NCI-H128 (cell line): ENCODE data around the gene RAB3D.
"Not testable (repeated sequence)": the region's sequence is repeated elsewhere in the genome, so short reads cannot be mapped to it uniquely, and the experiment has no call there.

Experiments
- DNase-seq: peaks from one replicate; lab custom pipeline; 2025; ENCODE audit not compliant: unreplicated experiment; lab: John Stamatoyannopoulos, UW

The RAB3D gene

DNA sequence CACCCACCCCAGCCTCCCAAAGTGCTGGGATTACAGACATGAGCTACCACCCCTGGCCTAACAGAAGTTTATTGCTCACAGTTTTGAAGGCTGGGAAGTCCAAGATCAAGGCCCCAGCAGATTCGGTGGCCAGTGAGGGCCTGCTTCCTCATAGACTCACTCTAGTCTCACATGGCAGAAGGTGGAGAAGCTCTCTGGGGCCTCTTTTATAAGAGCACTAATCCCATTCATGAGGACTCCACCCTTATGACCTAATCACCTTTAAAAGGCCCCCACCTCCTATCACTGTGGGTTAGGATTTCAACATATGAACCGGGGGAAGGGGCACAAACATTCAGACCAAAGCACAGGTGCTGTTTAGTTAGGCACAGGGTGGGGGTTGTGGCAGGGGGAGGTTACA lies 28.1 kb upstream of the RAB3D start:
- no peak for DNase-seq

DNA sequence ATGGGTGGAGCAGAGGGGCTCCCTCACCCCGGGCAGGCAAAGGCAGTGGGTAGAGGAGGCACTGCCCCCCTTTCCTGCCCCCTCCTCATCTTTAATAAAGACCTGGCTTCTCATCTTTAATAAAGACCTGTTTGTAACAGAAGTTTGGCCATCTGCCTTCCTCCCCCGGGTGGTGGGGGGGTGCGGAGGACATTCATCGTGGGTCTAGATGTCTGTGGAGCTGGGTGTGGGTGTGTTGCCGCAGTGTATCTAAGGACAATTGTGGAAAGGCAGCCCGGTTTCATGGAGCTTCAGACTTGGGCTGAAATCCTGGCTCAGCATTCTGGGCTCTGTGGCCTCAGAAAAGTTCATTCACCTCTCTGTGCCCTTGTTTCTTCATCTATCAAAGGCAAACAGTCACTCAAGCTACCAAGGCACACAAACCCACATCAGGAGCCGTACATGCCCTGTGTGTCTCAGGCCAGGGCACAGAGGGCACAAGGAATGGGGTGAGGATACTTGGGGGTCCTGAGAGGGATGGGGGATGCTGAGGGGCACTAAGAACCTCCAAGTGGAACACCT lies 26.2 kb upstream of the RAB3D start:
- no peak for DNase-seq

DNA sequence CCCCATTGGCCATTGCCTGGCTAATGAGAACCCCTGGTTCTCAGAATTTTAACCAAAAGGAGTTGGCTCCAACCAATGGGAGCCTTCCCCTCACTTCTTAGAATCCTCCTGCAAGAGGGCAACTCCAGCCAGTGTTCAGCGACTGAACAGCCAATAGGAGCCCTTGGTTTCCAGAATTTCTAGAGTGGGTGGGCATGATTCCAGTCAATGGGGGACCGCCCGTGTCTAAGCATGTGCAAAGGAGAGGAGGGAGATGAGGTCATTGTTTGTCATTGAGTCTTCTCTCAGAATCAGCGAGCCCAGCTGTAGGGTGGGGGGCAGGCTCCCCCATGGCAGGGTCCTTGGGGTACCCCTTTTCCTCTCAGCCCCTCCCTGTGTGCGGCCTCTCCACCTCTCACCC lies 25.5 kb upstream of the RAB3D start:
- DNase-seq = no peak

DNA sequence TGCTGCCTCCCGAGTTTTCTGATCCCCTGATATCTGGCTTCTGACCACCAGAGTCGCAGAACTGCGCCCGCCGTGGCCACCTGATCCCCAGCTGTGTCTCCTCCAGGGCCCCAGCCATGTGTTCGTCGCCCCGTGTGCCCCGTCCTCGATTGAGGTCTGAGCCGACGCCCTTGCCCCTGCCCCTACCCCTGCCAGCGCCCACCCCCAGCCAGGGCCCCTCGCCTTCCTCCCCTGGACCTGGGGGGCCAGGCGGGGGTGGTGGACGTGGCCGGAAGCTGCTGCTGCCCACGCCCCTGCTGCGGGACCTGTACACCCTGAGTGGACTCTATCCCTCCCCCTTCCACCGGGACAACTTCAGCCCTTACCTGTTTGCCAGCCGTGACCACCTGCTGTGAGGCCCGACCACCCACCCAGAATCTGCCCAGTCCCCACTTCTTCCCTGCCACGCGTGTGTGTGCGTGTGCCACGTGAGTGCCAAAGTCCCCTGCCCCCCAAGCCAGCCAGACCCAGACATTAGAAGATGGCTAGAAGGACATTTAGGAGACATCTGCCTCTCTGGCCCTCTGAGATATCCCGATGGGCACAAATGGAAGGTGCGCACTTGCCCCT lies 24.9 kb upstream of the RAB3D start:
- no peak for DNase-seq

DNA sequence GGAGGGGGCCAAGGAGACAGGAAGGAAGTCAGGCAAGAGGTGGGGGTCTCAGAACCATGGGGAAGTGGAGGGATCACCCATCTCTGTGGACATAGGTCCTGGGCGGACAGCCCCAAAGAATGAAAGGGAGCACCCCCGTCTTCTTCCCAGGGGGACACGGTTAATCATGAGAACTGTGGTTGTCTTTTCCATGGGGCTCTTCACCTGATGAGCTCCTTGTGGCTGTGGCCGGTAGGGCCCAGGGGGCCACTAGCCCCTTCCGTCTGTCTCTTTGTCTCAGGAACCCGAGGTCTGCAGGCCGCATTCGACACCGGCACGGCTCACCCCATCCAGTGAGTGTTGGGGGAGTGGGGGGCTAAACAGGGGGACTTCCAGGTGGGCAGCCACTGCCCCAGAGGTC lies 24.4 kb upstream of the RAB3D start:
- no peak for DNase-seq

DNA sequence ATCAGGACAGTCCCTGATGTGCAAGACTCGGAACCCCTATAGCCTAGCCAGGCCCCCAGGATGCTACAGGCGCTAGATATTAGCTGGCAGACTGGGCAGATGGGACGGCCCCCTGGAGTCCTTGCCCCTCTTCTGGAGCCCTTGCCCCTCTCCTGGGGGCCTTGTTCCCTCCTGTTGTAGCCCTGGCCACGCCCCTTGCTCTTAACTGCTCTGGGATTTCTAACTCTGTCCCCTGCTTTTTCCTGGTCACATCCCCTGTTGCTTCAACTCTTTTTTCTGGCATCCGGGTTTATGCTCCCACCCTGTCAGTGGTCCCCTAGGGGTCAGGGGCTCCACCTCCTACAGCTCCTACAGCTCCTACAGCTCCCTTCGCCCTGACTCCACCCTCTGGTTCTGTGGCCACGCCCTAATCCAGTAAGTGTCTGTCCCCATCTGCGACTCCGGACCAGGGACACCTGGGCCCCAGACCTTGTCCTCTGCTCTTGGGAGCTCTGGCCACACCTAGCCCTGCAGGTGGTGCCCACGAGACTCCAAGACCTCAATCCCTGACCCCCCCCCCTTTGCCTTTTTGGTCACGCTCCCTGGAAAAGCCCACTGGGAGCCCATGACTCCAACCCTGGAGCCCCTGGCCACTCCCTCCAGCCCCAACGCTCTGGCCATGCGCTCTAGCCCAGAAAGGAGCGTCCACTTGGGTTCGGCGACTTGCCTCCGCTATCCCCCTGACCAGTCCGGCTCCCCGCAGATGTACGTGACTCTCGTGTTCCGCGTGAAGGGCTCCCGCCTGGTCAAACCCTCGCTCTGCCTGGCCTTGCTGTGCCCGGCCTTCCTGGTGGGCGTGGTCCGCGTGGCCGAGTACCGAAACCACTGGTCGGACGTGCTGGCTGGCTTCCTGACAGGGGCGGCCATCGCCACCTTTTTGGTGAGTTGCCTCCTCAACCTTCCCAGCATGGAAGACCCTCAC lies 22.6 kb upstream of the RAB3D start:
- no peak for DNase-seq

DNA sequence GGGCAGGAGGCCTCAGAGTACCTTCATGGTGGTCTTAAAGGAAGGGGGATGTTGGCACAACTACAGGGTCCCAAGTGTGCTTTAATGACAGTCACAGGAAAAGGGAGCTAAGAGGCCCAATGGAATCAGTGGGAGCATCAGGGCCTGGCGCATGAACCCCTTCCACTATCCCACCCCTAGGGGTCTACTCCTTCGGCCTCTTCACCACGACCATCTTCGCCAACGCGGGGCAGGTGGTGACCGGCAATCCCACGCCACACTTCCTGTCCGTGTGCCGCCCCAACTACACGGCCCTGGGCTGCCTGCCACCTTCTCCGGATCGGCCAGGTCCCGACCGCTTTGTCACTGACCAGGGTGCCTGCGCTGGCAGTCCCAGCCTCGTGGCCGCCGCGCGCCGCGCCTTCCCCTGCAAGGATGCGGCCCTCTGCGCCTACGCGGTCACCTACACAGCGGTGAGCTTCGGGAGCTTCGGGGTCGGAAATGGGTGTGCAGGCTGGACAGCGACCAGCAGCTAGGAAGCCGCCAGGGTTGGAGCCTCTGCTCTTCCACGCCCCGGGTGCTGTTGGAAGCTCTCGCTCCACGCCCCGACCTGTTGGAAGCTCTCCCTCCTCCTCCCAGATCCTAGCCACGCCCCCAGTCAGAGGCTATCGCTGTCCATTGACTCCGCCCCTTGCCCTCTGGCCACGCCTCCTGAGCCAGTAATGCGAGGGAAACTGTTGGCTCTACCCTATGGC lies 21.7 kb upstream of the RAB3D start:
- DNase-seq = no peak

DNA sequence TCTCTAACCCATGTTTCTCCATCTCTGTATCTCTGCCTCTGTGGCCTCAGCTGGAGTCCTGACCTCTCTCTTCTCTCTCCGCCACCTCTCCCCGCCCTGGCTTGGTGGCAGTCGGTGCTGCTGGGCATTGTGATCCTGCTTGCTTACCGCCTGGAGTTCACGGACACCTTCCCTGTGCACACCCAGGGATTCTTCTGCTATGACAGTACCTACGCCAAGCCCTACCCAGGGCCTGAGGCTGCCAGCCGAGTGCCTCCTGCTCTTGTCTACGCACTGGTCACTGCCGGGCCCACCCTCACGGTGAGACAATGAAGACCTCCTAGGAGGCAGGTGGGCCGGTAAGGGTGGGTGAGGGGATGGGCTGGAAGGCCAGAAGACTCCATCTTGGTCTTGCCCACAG lies 20.0 kb upstream of the RAB3D start:
- DNase-seq = no peak

DNA sequence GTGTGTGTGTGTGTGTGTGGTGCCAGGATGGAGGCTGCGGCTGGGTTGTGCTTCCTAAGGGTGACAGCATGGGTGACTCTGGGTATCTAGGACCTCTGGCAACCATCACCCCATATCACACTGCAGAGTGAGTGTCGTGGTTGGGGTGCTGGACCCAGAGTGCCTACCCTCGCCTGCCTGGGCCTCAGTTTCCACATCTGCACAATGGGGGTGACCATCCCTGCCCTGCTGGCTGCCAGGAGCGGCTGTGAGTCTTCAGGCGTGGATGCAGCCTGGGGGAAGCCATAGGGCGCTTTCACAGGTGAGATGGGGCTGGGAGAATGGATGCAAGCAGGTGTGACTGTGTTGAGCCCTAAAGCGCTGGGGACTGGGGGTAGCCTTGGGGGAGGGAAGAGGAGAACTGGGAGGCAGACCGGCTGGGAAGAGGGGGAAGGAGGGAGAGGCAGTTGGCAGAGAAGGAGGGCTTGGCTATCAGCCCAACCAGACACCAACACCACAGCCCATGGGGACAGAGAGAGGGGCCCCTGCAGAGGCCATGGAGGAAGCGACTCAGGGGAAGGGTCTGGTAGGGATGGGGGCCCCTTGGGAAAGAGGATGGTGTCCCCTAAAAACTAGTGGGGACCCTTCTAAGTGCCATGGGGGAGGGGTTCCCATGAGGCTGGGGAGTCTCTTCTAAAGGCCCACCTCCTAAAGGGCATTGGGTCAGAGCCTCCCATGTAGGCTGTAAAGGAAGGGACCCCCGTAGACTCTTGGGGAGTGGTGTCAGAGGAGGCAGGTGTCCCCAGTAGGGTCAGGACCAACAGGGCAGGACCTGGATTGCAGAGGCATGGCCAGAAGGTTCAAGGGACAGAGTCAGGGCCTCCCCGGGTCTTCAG lies 17.5 kb upstream of the RAB3D start:
- DNase-seq = no peak

DNA sequence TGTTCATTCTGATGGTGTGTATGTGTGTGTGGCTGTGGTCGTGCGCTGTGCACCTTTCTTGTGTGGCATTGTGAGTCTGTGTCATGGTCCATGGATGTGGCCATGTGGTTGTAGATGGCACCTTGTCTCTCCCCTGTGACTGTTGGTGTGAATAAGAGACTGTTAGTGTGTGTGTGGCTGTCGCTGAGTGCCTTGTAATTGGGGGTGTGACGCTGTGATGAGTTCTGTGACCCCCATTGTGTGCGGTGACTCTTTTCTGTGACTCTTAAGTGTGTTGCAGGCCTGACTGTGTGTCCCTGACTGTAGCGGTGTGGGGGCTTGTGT lies 16.6 kb upstream of the RAB3D start:
- DNase-seq = no peak

DNA sequence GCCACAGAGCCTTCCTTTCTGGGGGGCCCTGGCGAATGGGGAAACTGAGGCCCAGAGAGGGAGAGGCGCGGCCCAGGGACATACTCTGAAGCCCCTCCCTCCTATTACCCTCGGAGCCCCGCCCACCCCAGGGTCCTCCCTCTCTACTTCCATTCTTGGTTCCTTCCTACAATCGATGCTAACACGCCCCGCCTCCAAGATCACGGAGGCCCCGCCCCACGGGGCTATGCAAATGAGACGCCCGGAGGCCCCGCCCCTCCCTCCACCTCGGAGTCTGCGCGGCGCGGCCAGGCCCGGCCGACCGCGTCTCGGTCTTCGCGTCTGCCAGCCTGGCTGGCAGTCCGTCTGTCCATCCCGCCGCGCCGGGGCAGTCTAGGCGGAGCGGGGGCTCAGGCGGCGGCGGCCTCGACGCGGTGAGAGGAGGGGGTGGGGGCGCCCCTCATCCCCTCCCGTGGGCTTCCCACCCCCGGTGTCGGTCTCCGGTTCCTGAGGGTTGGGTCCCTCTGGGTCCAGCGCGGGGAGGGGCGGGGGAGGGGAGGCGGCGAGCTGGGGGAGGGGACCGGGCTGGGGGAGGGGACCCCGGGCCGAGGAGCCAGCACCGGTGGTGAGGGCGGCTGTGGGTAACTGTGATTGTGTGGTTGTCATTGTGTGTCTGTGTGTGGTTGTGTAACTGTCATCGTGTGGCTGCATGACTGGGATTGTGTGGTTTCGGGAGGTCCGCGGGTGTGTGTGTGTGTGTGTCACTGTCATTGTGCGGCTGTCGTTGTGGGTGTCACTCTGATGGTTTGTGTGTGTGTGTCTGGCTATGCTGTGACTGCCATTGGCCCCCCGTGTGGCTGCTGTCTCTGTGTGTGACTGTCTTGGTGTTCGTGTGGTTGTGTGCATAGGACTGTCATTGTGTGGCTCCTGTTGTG lies 16.0 kb upstream of the RAB3D start, which contains the start of gene PLPPR2:
Gene PLPPR2 (plus strand): TSS at position 273 of the 914 bp plus-strand sequence. CDS start 2,242 bp downstream, outside the sequence.
- peak; percentile 76 for DNase-seq

DNA sequence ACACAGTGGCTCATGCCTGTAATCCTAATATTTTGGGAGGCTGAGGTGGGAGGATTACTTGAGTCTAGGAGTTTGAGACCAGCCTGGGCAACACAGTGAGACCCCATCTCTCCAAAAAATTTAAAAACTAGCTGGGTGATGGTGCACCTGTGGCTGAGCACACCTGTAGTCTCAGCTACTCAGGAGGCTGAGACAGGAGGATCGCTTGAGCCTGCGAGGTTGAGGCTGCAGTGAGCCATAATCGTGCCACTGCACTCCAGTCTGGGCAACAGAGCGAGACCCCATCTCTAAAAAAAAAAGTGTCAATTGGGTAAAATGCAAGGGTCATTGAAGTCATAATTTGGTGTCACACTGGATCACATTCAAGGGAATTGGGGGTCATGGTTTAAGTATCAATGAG lies 14.6 kb upstream of the RAB3D start:
- not testable (repeated sequence) for DNase-seq

DNA sequence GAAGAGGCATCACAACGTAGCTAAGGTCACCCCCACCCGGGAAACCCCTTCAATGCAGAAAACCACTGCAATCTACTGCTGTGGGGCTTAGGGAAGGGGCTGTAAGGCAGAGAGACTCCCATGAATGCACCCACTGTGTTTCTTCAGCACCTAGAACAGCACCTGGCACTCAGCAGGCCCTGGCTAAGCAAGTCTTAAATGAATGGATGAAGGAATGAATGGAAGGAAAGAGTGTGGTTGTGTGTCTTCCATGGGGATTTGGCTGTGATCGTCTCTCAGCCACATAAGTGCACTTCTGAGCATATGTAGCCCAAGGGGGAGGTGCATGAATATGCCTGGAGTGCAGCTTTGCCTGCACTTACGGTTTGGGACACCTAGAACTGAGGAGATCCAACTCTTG lies 9.7 kb upstream of the RAB3D start:
- no peak for DNase-seq

DNA sequence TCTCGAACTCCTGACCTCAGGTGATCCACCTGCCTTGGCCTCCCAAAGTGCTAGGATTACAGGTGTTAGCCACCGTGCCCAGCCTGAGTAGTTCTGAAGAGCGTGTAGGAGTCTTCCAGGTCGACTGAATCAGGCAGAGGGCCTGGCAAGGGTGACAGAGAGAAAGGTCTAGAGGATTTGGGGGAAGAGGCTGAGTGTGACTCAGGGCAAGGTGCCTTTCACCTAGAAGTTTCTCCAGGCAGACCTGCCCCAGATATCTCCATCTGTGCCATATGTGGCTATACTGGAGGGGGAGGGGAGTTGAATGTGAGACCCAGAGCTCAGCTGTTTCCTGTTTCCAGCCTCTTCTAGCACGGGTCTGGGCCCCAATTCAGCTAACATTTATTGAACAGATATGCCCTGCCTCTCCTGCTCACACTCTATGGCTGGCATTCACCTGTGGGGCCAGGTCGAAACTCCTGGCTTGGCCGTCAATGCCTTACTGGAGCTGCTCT lies 8.1 kb upstream of the RAB3D start:
- DNase-seq = no peak

DNA sequence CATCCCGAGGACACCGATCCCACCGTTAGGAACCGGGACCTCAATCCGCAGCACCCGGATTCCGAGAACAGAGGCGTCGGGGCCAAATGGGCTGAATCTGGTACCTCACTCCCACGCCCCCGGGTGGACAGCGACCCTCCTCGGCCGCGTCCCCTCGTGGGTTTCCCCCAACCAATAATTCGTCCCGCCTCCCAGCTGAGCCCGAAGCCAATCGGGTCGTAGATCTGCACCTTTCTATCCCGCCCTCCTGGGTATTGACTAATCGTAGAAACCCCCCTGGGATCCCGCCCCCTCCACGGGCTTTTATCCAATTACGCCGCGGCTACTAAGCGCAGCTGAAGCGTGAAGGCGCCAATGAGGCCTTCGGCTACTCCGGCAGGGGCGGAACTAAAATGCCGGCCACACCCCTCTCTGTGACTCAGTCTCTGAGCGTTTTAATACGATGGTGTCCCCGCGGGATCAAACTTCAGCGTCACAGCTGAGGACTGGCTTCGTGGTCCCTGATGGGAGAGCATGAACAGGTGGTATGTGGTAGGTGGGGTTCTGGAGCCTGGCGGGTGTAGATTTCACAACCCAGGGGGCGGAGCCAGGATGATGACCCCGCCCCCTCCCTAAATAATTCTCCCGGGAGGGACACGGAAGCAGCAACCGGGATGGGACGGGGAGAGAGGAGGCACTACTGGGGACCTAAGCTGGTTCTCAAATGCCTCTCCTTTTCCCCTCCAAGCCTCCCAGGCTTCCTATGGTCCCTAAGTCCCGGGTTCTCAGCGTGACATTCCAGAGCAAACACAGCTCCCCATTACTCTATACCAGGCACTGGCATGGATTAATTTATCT lies 6.9 kb upstream of the RAB3D start, which contains the start of the genes CCDC159 and TMEM205:
Gene CCDC159 (plus strand): TSS at position 416 of the 837 bp plus-strand sequence. CDS start 88 bp downstream, at position 504.
Gene TMEM205 (minus strand): TSS at position 165 of the 837 bp plus-strand sequence. CDS start 649 bp downstream, outside the sequence.
- peak; percentile 98 for DNase-seq

DNA sequence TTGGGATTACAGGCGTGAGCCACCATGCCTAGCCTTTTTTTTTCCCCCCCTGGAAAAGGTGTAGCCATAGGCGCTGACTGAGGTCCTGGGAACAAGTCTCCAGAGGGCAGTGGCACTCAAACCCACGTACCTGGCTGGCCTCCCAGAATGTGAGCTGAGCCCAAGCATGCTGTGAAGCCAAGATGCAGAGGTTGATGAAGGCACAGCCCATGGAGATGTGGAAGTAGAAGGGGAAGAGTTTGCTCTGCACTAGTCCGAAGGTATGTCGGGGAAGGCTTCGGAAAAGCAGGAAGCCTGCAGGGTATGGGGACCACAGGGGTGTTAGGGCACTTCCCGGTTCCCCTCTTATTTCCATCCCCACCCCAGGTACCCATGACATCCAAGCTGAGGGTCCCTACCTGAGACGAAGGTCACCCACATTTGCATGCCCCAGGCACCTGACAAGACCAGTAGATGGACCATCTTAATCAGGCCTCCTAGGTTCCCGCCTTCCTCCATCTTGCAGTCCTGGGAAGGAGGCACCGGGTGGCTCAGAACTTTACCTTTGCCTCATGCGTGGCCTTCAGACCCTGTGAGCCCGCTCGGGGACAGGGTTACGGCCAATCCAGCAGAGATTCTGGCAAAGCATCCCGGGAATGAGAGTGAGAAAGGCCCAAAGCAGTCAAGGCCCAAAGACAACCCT lies 5.8 kb upstream of the RAB3D start:
- no peak for DNase-seq

DNA sequence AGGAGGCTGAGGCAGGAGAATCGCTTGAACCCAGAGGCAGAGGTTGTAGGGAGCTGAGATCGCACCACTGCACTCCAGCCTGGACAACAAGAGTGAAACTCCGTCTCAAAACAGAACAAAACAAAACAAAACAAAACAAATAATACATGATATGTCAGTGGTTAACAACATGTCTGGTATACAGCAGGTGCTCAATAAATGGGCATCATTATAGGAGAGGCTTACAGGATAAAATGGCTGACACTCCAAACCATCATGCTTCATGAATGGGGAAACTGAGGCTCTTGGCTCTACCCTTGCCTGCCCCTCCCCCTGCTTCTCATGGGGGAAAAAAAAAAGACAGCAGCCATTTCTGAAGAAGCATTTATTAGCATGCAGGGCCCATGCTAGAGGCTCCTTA lies 3.0 kb upstream of the RAB3D start:
- DNase-seq = no peak

DNA sequence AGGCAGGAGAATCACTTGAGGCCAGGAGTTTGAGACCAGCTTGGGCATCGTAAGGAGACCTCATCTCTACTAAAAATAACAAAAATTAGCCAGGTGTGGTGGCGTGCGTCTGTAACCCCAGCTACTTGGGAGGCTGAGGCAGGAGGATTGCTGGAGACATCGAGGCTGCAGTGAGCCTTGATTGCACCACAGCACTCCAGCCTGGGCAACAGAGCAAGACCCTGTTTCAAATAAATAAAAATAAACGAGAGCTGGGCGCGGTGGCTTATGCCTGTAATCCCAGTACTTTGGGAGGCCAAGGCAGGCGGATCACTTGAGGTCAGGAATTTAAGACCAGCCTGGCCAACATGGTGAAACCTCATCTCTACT lies 626 bp upstream of the RAB3D start:
- not testable (repeated sequence) for DNase-seq
